ENCODE measurements around the gene ATR.

The ATR gene

GRCh38 chr3:142502187-142502985 is 76.1 kb downstream of the ATR start:
- TF ChIP-seq CTCF (conservative IDR thresholded peaks at IDR 0.05) = no peak

GRCh38 chr3:142501004-142501926 is 77.3 kb downstream of the ATR start:
- H3K27ac ChIP-seq = no peak overlapping the region
- no peak for TF ChIP-seq CTCF (conservative IDR thresholded peaks at IDR 0.05)

More at GRCh38 chr3:142502187-142502985, 76.1 kb downstream of the ATR start:
- no peak overlapping the region for H3K27ac ChIP-seq

- TF ChIP-seq CTCF (conservative IDR thresholded peaks at IDR 0.05) = no peak
- no peak overlapping the region for H3K27ac ChIP-seq
Measured at GRCh38 chr3:142500211-142500610, 78.3 kb downstream of the ATR start.

GRCh38 chr3:142498397-142499180 is 79.9 kb downstream of the ATR start:
- TF ChIP-seq CTCF (conservative IDR thresholded peaks at IDR 0.05) = no peak
- H3K27ac ChIP-seq = no peak overlapping the region

GRCh38 chr3:142497729-142498128 is 80.8 kb downstream of the ATR start:
- no peak for TF ChIP-seq CTCF (conservative IDR thresholded peaks at IDR 0.05)
- no peak overlapping the region for H3K27ac ChIP-seq

GRCh38 chr3:142495103-142495502 is 83.4 kb downstream of the ATR start:
- H3K27ac ChIP-seq = no peak overlapping the region
- no peak for TF ChIP-seq CTCF (conservative IDR thresholded peaks at IDR 0.05)

All from VCaP (cell line).